Activated T-helper 1 cell treated with Interleukin-2 at 50 U/mL for 16 hours (primary cell): ENCODE measurements around the gene MYH8.

Experiments used
- DNase-seq: peaks from one replicate; pipeline ENCODE4 v3.0.0-alpha.2; 2020; ENCODE audit warnings: low read depth

The MYH8 gene

GRCh38 chr17:10421900-10422542 lies at the start of gene MYH8:
MYH8 (minus strand) TSS chr17:10421950; CDS start chr17:10420227, 1,723 bp downstream.
- no peak for DNase-seq

DNA sequence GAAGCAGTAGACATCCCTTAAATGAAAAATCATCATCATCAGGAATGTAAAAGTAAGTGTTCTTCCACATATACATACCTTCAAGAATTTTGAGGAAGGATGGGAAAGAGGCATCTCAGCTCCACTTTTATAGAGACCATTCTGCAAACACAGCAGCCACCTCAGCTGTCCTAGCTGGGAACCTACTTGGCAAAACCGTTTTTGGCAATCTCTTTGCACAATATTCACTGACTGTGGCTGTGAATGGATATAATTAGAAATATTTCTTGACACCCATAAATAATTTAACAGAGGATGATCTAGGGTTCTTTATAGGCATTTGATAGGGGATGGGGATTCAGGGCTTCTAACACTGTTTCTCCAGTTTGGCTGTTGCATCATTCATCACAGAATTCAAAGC lies 47.7 kb upstream of the MYH8 start, which contains the start of gene MYH4:
Gene MYH4, minus strand, starts transcription at position 101 of the 400 bp plus-strand sequence. CDS start 2,814 bp downstream, outside the sequence.
- DNase-seq: no peak

- no peak for DNase-seq
Measured at GRCh38 chr17:10463402-10463801, 41.7 kb upstream of the MYH8 start.

GRCh38 chr17:10460062-10460461 lies 38.3 kb upstream of the MYH8 start:
- DNase-seq: no peak

DNA sequence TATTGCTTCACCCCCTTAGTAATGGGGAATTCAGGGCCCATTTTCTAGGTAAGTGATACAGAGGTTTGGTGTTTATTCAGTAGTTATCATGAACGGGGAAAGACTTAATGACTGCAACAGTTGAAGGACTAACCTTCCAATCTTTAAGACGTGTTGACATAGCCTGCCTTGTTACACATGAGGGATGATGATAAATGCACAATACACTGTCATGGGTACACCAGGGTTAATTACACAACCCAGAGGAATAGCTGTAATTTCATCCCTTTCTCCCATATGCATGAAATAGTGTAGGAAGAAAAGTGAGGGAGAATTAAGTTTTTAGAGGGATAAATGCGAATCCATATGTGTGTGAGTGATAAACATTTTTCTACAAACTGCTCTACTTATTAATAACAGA lies 37.0 kb upstream of the MYH8 start:
- DNase-seq: no peak

DNA sequence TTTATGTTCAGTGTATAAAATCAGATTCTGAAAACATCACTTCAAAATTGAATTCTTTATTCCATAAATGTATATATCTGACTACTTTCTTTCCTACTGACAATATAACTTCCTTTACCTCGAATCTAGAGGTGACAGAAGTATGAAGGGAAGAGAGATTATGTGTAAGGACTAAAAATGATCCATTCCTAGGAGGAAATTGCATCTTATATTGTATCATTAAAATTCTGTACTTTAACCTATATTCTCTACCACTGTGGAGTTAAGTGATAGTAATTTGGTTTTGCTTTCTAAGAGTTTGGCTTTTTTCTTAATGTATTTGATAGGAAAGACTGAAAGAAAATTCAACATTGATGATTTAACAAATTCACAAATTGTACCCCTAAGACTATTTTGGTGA lies 36.2 kb upstream of the MYH8 start:
- DNase-seq: no peak

GRCh38 chr17:10447026-10447931 lies 25.5 kb upstream of the MYH8 start:
- DNase-seq: no peak

- DNase-seq: no peak
Measured at GRCh38 chr17:10439816-10440215, 18.1 kb upstream of the MYH8 start.

- no peak for DNase-seq
Measured at GRCh38 chr17:10435096-10435495, 13.3 kb upstream of the MYH8 start.

GRCh38 chr17:10429421-10430045 lies 7.8 kb upstream of the MYH8 start:
- no peak for DNase-seq

DNA sequence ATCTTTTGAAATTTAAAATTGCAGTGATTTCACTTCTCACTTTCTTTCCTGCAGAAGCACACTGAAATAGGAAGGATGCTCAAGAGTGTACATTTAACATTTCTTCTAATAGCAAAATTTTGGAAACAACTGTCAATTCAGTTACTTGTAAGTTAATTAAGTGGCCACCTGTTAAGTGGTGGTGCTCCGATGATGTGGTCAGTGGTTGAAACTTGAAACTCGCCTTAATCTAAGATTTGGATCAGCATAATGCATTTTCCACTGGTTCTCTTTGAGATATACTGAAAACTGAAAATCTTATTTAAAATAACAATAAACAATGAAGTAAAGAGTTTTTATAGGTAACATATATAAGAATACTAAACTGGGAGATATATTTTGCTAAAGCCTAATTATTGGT lies 7.0 kb upstream of the MYH8 start:
- no peak for DNase-seq

DNA sequence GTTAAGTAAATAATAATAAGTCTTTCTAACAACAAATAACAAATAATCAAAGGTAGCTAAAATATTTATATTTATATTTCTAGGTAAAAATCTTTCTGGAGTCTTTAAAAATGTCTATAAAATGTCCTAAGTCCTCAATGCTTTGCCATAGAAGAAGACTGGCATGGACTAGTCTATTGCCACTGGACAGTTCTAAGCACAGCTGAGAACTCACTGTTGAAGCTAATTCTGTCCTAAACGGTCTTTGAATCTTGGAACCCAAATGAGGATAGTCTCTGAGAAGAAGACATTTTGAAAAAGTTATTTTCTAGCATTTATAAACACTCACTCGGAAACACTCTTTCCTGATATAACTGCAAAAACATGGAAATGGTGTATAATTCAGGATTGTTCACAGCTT lies 539 bp downstream of the MYH8 start:
- no peak for DNase-seq

DNA sequence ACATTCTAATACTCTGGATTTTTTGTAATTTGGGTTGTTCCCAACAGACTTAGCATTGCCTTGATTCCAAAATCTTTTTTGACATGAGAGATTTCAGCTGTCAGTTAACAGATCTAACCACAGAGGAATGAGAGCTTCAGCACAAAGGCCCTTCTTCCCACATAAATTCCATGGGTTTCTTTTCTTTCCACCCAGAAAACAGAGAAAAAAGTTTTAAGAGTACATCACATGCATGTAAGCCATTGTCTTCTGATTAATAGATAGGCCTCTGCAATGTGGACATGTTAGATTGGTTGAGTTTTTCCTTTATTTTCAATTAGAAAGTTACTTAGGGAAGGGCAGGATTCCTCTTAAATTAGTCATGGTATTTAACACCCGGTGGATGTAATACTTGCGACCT lies 939 bp downstream of the MYH8 start:
- DNase-seq: no peak

DNA sequence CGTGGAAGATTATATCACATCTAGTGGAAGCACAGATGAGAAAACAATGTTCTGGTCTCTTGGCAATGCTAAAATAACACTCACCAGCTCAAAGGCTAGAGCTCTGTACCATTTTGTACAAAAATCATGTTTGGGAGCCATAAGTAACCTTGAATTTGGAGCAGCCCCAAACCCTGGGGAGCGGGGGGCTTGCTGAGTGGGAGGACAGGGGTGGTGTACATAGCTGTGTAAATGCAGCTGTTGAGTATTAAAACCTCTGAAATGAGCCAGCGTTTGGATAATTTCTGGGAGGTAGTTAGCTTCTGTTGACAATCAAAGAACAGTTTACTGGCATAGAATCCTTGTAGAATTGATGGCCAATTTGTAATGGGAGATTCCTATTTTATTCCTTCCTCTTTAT lies 4.3 kb downstream of the MYH8 start:
- no peak for DNase-seq

DNA sequence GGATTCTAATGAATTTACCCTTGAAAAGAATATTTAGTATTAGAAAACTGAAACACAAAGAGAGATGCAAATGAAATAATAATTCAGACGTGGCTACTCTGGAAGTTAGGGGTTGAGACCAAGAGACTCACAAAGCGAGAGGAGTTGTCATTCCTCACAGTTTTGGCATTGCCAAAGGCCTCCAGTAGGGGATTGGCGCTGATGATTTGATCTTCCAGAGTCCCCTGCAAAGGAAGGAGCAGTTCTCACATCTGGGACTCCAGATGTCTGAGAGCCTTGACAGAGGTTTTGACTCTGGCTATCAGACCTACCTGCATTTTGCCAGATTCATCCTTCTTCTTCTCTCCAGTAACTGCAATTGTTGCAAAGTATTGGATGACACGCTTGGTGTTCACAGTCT lies 6.6 kb downstream of the MYH8 start:
- DNase-seq: no peak

- DNase-seq: no peak
Measured at GRCh38 chr17:10403589-10403988, 18.2 kb downstream of the MYH8 start.

DNA sequence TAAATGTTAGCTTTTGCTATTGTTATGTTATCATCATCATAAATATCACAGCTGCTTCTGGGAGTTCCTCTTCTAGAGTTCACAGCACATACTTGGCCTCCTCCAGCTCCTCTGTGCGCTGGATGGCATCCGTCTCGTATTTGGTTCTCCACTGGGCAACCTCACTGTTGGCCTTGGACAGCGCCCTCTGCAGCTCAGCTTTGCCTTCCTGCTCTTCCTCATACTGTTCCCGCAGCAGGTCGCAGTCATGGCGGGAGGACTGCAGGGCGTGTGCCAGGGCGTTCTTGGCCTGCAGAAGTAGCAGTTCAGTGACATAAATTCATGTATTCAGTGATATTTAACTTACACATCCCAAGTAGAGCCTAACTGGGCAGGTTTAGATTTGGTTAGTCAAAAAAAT lies 23.4 kb downstream of the MYH8 start:
- no peak for DNase-seq

- no peak for DNase-seq
Measured at GRCh38 chr17:10396524-10397163, 25.1 kb downstream of the MYH8 start.

DNA sequence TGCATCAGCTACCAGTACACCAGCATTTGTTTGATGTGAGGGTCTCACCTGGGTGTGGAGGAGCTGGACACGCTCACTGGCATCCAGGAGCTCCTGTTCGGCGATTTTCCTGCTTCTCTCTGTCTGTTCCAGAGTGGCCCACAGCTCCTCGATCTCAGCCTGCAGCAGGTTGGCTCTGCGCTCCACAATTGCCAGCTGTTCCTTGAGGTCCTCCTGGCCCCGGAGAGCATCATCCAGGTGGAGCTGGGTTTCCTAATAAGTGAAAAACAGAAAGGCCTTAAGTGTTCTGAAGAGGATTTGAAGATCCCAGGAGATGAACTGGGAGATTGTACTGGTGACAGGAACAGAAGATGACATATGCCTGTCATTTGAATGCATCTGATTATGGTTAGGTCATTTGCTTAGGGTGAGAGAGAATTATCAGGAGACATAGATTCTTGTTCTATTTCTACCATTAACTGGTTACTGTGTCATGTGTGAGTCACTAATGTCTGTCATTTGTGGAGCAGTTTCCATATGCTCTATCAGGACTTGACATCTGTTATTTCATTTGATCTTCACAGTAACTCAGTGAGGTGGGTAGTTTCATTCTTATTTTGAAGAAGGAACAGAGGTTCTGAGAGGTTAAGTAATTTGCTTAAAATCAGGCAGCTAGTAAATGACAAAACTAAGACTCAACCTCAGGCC lies 27.4 kb downstream of the MYH8 start:
- no peak for DNase-seq

DNA sequence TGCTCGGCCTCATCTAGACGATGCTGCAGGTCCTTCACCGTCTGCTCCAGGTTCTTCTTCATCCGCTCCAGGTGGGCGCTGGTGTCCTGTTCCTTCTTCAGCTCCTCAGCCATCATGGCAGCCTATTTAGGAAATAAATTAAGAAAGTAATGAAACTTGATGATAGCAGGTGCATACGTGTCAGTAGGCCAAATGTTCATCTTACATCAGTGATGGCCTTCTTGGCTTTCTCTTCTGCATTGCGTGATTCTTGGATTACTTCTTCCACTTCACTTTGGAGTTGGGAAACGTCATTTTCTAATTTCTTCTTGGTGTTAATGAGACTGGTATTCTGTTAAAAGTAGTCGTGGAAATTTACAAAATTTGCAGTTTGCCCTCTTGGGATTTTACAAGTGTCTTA lies 28.9 kb downstream of the MYH8 start:
- no peak for DNase-seq

DNA sequence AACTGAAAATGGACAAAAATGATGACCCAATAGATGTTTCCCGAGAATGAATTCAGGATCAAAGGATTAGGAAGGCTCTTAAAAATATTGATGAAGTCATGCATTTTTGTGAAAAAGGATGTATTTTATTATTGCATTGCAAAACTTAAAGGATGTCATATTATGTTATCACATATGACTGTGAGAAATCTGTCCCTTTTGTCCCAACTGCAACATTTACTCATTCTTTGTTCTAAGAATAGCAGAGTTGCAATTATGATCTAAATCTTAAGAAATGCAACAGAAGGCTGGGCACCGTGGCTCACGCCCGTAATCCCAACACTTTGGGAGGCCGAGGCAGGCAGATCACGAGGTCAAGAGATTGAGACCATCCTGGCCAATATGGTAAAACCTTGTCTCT lies 35.9 kb downstream of the MYH8 start:
- no peak for DNase-seq

GRCh38 chr17:10384175-10384574 lies 37.6 kb downstream of the MYH8 start:
- DNase-seq: no peak
